GM21529 (cell line): ENCODE measurements around the gene ZNF506.
"Not testable (repeated sequence)": the region's sequence is repeated elsewhere in the genome, so short reads cannot be mapped to it uniquely, and the experiment has no call there.

ENCODE experiments used
- ATAC-seq: cut with Tn5 transposase; IDR thresholded peaks from one replicate; pipeline ENCODE4 v1.9.1; 2021; ENCODE audit not compliant: unreplicated experiment

Gene ZNF506

GRCh38 chr19:19821366-19821951 is at the start of gene ZNF506:
ZNF506 (minus strand) TSS chr19:19821750; CDS start chr19:19821603, 147 bp downstream.
- peak; percentile 84 for ATAC-seq

DNA sequence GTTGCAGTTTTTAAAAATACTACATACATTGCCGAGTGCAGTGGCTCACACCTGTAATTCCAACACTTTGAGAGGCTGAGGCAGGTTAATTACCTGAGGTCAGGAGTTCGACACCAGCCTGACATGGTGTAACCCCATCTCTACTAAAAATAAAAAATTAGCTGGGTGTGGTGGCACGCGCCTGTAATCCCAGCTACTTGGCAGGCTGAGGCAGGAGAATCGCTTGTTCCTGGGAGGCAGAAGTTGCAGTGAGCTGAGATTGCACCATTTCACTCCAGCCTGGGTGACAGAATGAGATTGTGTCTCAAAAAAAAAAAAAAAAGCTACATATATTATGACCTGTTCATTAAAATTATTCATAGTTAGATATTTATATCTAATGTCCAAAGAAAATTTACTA is 48.5 kb upstream of the ZNF506 start:
- not testable (repeated sequence) for ATAC-seq

DNA sequence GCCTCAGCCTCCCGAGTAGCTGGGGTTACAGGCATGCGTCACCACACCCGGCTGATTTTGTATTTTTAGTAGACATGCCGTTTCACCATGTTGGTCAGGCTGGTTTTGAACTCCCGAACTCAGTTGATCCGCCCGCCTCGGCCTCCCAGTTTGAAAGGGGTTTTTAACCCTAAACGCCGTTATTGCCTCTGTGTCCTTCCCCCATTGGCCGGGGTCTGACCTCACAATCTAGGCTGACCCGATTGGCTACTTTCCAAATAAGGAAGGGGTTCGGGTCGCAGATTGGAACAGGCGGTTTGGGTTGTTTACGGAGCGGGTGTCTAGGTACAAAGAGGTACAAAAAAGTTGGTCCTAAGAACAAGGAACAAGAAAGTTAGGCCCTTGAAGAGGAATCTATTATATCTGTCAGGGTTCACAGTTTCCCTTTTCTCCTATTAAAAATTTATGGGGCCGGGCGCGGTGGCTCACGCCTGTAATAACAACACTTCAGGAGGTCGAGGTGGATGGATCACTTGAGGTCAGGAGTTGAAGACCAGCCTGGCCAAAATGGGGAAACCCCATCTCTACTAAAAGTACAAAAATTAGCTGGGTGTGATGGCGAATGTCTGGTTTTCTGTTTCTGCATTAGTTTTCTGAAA is 45.2 kb upstream of the ZNF506 start:
- ATAC-seq, result no peak

DNA sequence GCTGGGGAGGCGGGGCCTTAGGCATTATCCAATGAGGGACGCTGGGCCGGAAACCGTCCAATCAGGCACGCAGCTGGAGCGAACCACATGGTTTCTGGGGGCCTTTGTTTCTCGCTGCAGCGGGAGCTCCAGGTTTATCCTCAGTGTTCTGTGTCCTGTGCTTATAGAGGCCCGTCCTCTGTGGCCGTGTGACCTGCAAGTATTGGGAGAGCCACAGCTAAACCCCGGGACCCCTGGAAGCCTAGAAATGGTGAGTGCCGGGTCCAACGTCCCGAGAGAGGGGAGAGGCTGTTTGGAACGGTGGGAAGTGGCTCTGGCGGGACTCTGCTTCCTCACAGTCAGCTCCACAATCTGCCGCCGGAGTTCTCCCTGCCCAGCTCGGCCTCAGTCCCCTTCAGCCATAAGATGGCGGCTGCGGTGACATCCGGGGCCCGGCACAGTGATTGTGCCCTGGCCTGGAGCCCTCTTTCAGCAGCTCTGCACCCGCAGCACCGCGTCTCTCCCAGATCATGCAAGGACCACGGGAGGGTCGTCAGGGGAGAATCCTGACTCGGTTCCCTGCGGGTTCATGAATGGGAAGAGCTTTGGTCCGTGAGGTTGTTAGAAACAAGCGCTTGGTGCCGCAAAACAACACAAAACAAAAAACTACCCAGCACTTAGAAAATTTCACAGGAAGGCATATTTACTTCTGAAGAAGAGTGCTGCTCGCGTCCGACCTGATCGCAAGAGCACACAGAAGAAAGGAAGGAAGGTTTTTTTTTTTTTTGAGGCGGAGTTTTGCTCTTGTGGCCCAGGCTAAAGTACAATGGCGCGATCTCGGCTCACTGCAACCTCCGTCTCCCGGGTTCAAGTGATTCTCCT is 44.4 kb upstream of the ZNF506 start, which contains the start of gene ZNF253:
TSS of gene ZNF253 (plus strand) at position 133 of the 861 bp plus-strand sequence. CDS start at position 248, 115 bp downstream.
- peak; percentile 97 for ATAC-seq

DNA sequence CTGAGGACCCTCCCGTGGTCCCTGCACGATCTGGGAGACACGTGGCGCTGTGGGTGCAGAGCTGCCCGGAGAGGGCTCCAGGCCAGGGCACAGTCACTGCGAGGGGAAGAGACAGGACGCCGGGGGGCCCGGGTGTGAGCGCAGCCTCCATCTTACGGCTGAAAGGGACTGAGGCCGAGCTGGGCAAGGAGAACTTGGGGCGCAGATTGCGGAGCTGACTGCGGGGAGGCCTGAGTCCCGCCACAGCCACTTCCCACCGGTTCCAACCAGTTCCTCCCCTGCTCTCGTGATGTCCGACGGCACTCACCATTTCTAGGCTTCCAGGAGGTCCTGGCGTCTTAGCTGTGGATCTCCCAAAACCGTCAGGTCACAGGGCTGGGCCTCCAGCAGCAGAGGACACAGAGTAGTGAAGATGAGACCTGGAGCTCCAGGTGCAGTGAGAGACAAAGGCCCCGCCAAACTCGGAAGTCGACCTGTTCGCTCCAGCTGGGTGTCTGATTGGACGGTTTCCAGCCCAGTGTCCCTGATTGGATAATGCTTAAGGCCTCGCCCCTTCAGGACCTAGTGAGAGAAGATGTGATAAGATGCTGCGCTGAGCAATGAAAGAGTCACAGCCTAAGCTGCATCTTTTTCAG is 39.3 kb upstream of the ZNF506 start:
- no peak for ATAC-seq

GRCh38 chr19:19858751-19859150 is 37.2 kb upstream of the ZNF506 start:
- no peak for ATAC-seq

DNA sequence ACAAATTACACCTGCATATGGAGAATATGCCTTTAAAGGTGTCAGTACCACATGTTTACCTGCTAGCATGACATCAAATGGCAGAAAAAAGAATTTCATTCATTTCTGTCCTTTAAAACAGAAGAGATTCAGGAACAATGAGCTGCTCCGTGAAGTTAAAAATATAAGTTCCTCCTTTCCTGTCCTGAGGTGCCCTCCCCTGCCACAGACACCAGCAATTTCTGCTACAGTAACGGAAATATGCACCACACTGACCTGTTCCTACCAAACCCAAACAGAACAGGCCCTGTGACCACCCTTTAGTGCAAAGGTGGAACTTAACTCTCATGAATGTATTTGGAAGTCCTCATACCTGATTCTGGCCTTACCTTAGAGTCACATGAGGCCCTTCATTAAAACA is 30.2 kb upstream of the ZNF506 start:
- not testable (repeated sequence) for ATAC-seq

GRCh38 chr19:19849056-19849455 is 27.5 kb upstream of the ZNF506 start:
- ATAC-seq, result no peak

DNA sequence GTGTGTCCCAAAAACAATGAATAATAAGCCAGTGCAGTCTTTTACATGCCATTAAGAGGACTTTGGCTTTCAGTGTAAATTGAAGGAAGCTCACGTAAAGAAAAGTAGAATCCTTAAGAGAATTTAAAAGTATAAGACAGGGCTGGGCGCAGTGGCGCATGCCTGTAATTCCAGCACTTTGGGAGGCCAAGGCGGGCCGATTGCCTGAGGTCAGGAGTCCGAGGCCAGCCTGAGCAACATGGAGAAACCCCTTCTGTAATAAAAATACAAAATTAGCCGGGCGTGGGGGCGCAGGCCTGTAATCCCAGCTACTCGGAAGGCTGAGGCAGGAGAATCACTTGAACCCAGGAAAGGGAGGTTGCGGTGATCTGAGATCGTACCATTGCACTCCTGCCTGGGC is 26.2 kb upstream of the ZNF506 start:
- ATAC-seq, result no peak

GRCh38 chr19:19835560-19836038 is 14.0 kb upstream of the ZNF506 start:
- ATAC-seq, result no peak

GRCh38 chr19:19826875-19827274 is 5.3 kb upstream of the ZNF506 start:
- ATAC-seq, result no peak

GRCh38 chr19:19823916-19824315 is 2.4 kb upstream of the ZNF506 start:
- no peak for ATAC-seq

DNA sequence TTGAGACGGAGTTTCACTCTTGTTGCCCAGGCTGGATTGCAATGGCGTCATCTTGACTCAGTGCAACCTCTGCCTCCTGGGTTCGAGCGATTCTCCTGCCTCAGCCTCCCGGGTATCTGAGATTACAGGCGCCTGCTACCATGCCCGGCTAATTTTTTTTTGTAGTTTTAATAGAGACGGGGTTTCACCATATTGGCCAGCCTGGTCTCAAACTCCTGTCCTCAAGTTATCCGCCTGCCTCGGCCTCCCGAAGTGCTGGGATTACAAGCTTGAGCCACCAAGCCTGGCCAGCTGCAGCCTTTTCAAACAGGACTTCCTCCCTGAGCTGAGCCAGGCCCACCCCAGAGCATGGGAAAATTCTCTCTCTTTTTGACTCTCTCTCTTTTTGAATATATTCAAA is 426 bp upstream of the ZNF506 start:
- ATAC-seq, result peak; percentile 3

DNA sequence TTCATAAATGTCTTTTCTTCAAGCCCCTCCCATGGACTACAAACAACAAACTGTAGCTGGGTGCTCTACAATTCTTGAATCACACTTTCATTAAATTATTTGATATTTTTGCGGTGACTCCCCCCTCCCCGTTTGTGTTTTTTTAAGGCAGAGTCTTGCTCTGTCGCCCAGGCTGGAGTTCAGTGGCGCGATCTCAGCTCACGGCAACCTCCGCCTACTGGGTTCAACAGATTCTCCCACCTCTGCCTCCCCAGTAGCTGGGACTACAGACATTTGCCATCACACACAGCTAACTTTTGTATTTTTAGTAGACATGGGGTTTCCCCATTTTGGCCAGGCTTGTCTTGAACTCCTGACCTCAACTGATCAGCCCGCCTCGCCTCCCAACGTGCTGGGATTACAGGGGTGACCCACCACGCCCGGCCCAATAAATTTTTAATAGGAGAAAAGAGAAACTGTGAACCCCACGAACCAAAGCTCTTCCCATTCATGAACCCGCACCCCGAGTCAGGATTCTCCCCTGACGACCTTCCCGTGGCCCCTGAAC is 703 bp downstream of the ZNF506 start:
- ATAC-seq, result no peak

- no peak for ATAC-seq
These were observed 4.2 kb downstream of the ZNF506 start for GRCh38 chr19:19817357-19817756.

DNA sequence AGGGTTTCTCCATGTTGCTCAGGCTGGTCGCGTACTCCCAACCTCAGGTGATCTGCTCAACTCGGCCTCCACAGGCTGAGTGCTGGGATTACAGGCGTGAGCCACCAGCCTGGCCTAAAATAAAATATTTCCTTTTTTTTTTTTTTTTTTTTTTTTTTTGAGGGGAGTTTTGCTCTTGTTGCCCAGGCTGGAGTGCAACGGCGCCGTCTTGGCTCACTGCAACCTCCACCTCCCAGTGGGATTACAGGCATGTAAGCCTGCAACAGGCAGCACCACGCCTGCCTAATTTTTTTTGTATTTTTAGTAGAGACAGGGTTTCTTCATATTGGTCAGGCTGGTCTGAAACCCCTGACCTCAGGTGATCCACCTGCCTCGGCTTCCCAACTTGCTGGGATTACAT is 4.9 kb downstream of the ZNF506 start:
- no peak for ATAC-seq

DNA sequence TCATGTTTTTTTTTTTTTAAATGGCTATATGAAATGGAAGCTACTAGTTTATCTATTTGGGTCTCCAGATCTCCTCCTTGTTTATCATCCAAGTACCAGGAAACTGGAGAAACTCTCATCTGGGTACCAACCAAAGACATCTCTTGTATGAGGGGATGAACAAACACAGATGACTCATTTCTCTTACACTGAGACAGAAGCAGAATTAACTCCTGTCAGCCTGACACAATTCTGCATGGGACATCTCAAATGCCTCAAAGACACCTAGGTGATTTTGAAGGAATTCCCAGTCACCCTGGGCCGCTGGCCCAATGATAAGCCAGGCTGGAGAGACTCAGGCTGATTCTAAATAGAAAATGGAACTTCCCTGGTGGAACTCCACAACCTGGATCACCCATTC is 9.6 kb downstream of the ZNF506 start:
- ATAC-seq, result not testable (repeated sequence)

- ATAC-seq, result no peak
These were observed 16.1 kb downstream of the ZNF506 start for GRCh38 chr19:19805480-19805879.

DNA sequence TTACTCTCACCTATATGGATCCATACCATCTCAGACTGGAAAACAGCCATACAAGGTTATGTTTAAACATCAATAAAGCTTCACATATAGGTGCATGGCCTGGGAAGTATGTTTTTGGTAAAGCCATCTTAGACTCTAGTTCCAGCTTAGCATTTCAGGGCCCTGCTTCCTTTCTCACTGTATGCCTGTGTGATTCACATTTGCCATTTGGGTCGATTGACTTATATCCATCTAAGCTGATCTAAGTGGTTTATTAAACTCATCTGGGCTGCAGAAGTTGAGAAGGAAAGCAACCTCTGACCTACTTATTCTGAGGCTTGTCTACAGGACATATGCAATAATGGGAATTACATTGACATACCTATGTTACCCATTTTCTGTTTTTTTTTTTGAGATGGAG is 33.5 kb downstream of the ZNF506 start:
- ATAC-seq, result no peak

DNA sequence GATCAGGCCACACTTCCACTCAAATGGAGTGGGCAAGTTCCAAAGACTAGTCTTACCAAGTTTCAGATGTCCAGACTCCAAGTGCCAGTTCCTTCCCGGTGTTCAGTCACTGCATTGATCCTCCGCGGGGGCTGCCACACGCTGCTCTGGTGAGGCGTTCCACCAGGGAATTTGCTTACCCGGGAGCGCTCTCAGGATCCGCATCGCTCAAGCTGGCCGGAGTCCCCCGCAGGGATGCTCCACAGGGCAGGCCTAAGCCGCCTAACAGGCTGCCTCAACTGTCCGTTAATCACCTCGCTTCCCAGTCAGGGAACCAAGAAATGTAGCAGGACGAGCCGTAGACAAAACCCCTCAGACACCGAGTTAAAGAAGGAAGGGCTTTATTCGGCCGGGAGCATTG is 36.1 kb downstream of the ZNF506 start:
- not testable (repeated sequence) for ATAC-seq

- no peak for ATAC-seq
These were observed 38.8 kb downstream of the ZNF506 start for GRCh38 chr19:19782783-19783182.
